Gastrocnemius medialis (tissue), 4 donors: Measurements from ENCODE around the gene C2CD4C.

Experiments used
- CTCF ChIP-seq, 5 experiments: fragments of 450-650 bp in 3 of 5; fragments of 200-600 bp in 2 of 5; sonication (generic) in 2 of 5; IDR thresholded peaks in 4 of 5; conservative IDR thresholded peaks in 1 of 5; 1 replicate in 4 of 5; 2 replicates in 1 of 5; pipeline ENCODE4 v1.5.1; 2016 to 2019; ENCODE audit warnings: antibody characterized with exemption in 5 of 5, mild to moderate bottlenecking in 3 of 5, moderate library complexity in 3 of 5
- POLR2A ChIP-seq, 2 donors: fragments of 450-650 bp; IDR thresholded peaks; one replicate each; pipeline ENCODE4 v1.6.1; 2017; ENCODE audit warnings: antibody characterized with exemption in 2 of 2, mild to moderate bottlenecking in 2 of 2, moderate library complexity in 2 of 2

GRCh38 chr19:435056-435706 lies 26.2 kb upstream of the C2CD4C start:
- TF ChIP-seq POLR2A (IDR thresholded peaks at IDR 0.05) (no peak), CTCF (IDR thresholded peaks at IDR 0.05 in 4 of 5, conservative IDR thresholded peaks at IDR 0.05 in 1 of 5) (no peak)
